ENCODE results near the gene LRRC59. TPM values are rescaled to one million over a fixed set of nuclear protein-coding genes. Genes with fewer than 3 reads are reported as not detected.
A peak's percentile ranks its signal among the peaks of the same experiment; 100 is the strongest.

Gene LRRC59
- total and polyA plus RNA-seq, 2 of the 13 experiments (the other 11 are each of a cell fraction or from before 2014, with no cell fraction given): 87.3 to 222 TPM

- TF ChIP-seq ZNF512B (CRISPR knock-in tag; IDR thresholded peaks at IDR 0.05; ENCODE audit: borderline replicate concordance) (peak; percentile 76; the same call in 1 of the 2 replicates), ZNF737 (CRISPR knock-in tag; IDR thresholded peaks at IDR 0.05; ENCODE audit: borderline replicate concordance) (0 out of 2 replicates have a peak, but pooled peaks have one; percentile 39), NFKBIZ (CRISPR knock-in tag; IDR thresholded peaks at IDR 0.05) (no peak), ZNF280B (CRISPR knock-in tag; IDR thresholded peaks at IDR 0.05; ENCODE audit: borderline replicate concordance) (peak; percentile 81; the same call in 1 of the 2 replicates), SRSF4 (IDR thresholded peaks at IDR 0.05; ENCODE audit: low read depth, low read length, poor library complexity, severe bottlenecking) (no peak), ZNF274 (CRISPR knock-in tag; IDR thresholded peaks at IDR 0.05) (peak; percentile 94), NR3C1 (CRISPR knock-in tag; IDR thresholded peaks at IDR 0.05) (no peak), MTF1 (CRISPR knock-in tag; IDR thresholded peaks at IDR 0.05) (no peak), KMT2B (CRISPR knock-in tag; IDR thresholded peaks at IDR 0.05) (peak; percentile 16; the same call in 1 of the 2 replicates), ZNF232 (CRISPR knock-in tag; IDR thresholded peaks at IDR 0.05; ENCODE audit: borderline replicate concordance) (peak; percentile 66; the same call in 1 of the 2 replicates), NBN (conservative IDR thresholded peaks at IDR 0.05) (no peak), HNRNPL (IDR thresholded peaks at IDR 0.05; ENCODE audit: low read depth, low read length) (0 out of 2 replicates have a peak, but pooled peaks have one; percentile 30), SOX13 (IDR thresholded peaks at IDR 0.05) (no peak), SOX13 (CRISPR knock-in tag; conservative IDR thresholded peaks at IDR 0.05 in 1 of 2, IDR thresholded peaks at IDR 0.05 in 1 of 2) (no peak), FLYWCH1 (CRISPR knock-in tag; IDR thresholded peaks at IDR 0.05) (no peak), ELF3 (CRISPR knock-in tag; IDR thresholded peaks at IDR 0.05) (peak; percentile 36), MED13 (CRISPR knock-in tag; IDR thresholded peaks at IDR 0.05) (peak; percentile 66; the same call in 1 of the 2 replicates), GABPB1 (CRISPR knock-in tag; IDR thresholded peaks at IDR 0.05) (peak; percentile 62)
Observed at GRCh38 chr17:50345432-50346312, 51.7 kb downstream of the LRRC59 start, which contains the start of gene XYLT2 (continued).

All from HepG2 (cell line).